Stimulated activated CD8-positive, alpha-beta memory T cell treated with anti-CD3 and anti-CD28 coated beads, Interleukin-15, amount 100 ng/mL, for 48 hours (primary cell): ENCODE results near the gene LARP6.
"Not testable (repeated sequence)": the region's sequence is repeated elsewhere in the genome, so short reads cannot be mapped to it uniquely, and the experiment has no call there.

Experiments
- DNase-seq, 2 donors: peaks; one replicate each; pipeline ENCODE4 v3.0.0-alpha.2; 2020; ENCODE audit warnings: low read depth in 2 of 2

The LARP6 gene

GRCh38 chr15:70831094-70831911 is 22.7 kb downstream of the LARP6 start:
- DNase-seq, result no peak

GRCh38 chr15:70830615-70831014 is 23.3 kb downstream of the LARP6 start:
- DNase-seq, result no peak

- DNase-seq, result no peak
These were observed 24.4 kb downstream of the LARP6 start for GRCh38 chr15:70829371-70830166.

- DNase-seq, result no peak
These were observed 26.2 kb downstream of the LARP6 start for GRCh38 chr15:70827721-70828120.

GRCh38 chr15:70826634-70827033 is 27.3 kb downstream of the LARP6 start:
- no peak for DNase-seq

- DNase-seq, result no peak
These were observed 28.1 kb downstream of the LARP6 start for GRCh38 chr15:70825841-70826240.

- DNase-seq, result no peak
These were observed 30.8 kb downstream of the LARP6 start for GRCh38 chr15:70823196-70823595.

- no peak for DNase-seq
These were observed 33.7 kb downstream of the LARP6 start for GRCh38 chr15:70820214-70820613.

GRCh38 chr15:70818580-70818979 is 35.4 kb downstream of the LARP6 start:
- no peak for DNase-seq

GRCh38 chr15:70817266-70817665 is 36.7 kb downstream of the LARP6 start:
- no peak for DNase-seq

GRCh38 chr15:70815604-70816003 is 38.4 kb downstream of the LARP6 start:
- DNase-seq, result no peak

GRCh38 chr15:70815011-70815410 is 38.9 kb downstream of the LARP6 start:
- DNase-seq, result not testable (repeated sequence)

GRCh38 chr15:70812827-70813364 is 41.1 kb downstream of the LARP6 start:
- no peak for DNase-seq

- DNase-seq, result no peak
These were observed 42.9 kb downstream of the LARP6 start for GRCh38 chr15:70810916-70811578.

GRCh38 chr15:70806992-70807712 is 46.8 kb downstream of the LARP6 start:
- no peak for DNase-seq

GRCh38 chr15:70804388-70804787 is 49.6 kb downstream of the LARP6 start:
- DNase-seq, result not testable (repeated sequence)

- no peak for DNase-seq
These were observed 51.3 kb downstream of the LARP6 start for GRCh38 chr15:70802629-70803028.

GRCh38 chr15:70801109-70801508 is 52.8 kb downstream of the LARP6 start:
- DNase-seq, result no peak

- no peak for DNase-seq
These were observed 54.1 kb downstream of the LARP6 start for GRCh38 chr15:70799667-70800450.

- DNase-seq, result no peak
These were observed 56.5 kb downstream of the LARP6 start for GRCh38 chr15:70797464-70797863.
